Liver (tissue), 9 donors: ENCODE results near the gene IDI2. TPM values are rescaled to one million over a fixed set of nuclear protein-coding genes. Genes with fewer than 3 reads are reported as not detected.

ENCODE experiments used
- DNase-seq: peaks from one replicate; pipeline ENCODE4 v3.0.0-alpha.2; 2017; ENCODE audit warnings: low spot score
- H3K27ac ChIP-seq, 2 donors: one replicate each; pipeline ENCODE4 v1.7.0; 2013; ENCODE audit warnings: inconsistent platforms in 2 of 2, low read length in 2 of 2, control low read depth in 1 of 2, low read depth in 1 of 2, mild to moderate bottlenecking in 1 of 2
- H3K27me3 ChIP-seq, 4 donors: one replicate each; pipeline versions ENCODE4 v1.6.1 to v1.7.0; 2013; ENCODE audit warnings: low read length in 3 of 4, inconsistent platforms in 1 of 4, mild to moderate bottlenecking in 1 of 4, moderate library complexity in 1 of 4; ENCODE audit not compliant: control insufficient read depth in 4 of 4, insufficient read depth in 4 of 4
- H3K36me3 ChIP-seq, 4 donors: one replicate each; pipeline versions ENCODE4 v1.6.1 to v1.7.0; 2013; ENCODE audit warnings: low read length in 3 of 4, mild to moderate bottlenecking in 3 of 4, low read depth in 1 of 4, moderate library complexity in 1 of 4; ENCODE audit not compliant: control insufficient read depth in 4 of 4, insufficient read depth in 3 of 4
- H3K4me1 ChIP-seq, 4 donors: one replicate each; pipeline versions ENCODE4 v1.6.1 to v1.7.0; 2013; ENCODE audit warnings: low read length in 3 of 4, mild to moderate bottlenecking in 3 of 4, moderate library complexity in 1 of 4; ENCODE audit not compliant: control insufficient read depth in 4 of 4, insufficient read depth in 4 of 4
- H3K4me3 ChIP-seq, 3 donors: one replicate each; pipeline versions ENCODE4 v1.6.1 to v1.7.0; 2013; ENCODE audit warnings: low read length in 3 of 3, control low read depth in 1 of 3, low read depth in 1 of 3, mild to moderate bottlenecking in 1 of 3
- H3K9ac ChIP-seq, 2 donors: one replicate each; pipeline ENCODE4 v1.7.0; 2013; ENCODE audit warnings: low read length in 2 of 2, mild to moderate bottlenecking in 2 of 2, moderate library complexity in 2 of 2, control low read depth in 1 of 2, low read depth in 1 of 2
- H3K9me3 ChIP-seq, 4 donors: one replicate each; pipeline versions ENCODE4 v1.6.1 to v1.7.0; 2013; ENCODE audit warnings: low read length in 3 of 4; ENCODE audit not compliant: control insufficient read depth in 4 of 4
- ATF3 ChIP-seq: IDR thresholded peaks from 2 replicates; pipeline ENCODE4 v1.6.1; 2016; ENCODE audit warnings: antibody characterized with exemption
- CTCF ChIP-seq: fragments of 150-350 bp; IDR thresholded peaks from 2 replicates; pipeline ENCODE4 v1.5.1; 2017; ENCODE audit warnings: improper control_type of control experiment, low read depth, low read length; ENCODE audit not compliant: missing input control
- EGR1 ChIP-seq, 2 donors: IDR thresholded peaks; 2 replicates each; pipeline ENCODE4 v1.6.1; 2016 to 2018; ENCODE audit warnings: antibody characterized with exemption in 2 of 2, low read depth in 2 of 2
- FOXA1 ChIP-seq: IDR thresholded peaks from 2 replicates; pipeline ENCODE4 v1.6.1; 2016; ENCODE audit warnings: antibody characterized with exemption
- FOXA2 ChIP-seq: IDR thresholded peaks from 2 replicates; pipeline ENCODE4 v1.6.1; 2016; ENCODE audit warnings: antibody characterized with exemption
- HNF4A ChIP-seq, 2 donors: conservative IDR thresholded peaks; 2 replicates each; pipeline ENCODE4 v1.6.1; 2016; ENCODE audit warnings: antibody characterized with exemption in 2 of 2, mild to moderate bottlenecking in 2 of 2
- HNF4G ChIP-seq: IDR thresholded peaks from 2 replicates; pipeline ENCODE4 v1.6.1; 2016; ENCODE audit warnings: antibody characterized with exemption
- JUND ChIP-seq, 2 donors: IDR thresholded peaks; 2 replicates each; pipeline ENCODE4 v1.6.1; 2016; ENCODE audit warnings: antibody characterized with exemption in 2 of 2
- MAX ChIP-seq: IDR thresholded peaks from 2 replicates; pipeline ENCODE4 v1.6.1; 2016; ENCODE audit warnings: antibody characterized with exemption
- NR2F2 ChIP-seq: IDR thresholded peaks from 2 replicates; pipeline ENCODE4 v1.6.1; 2016; ENCODE audit warnings: antibody characterized with exemption
- RAD21 ChIP-seq, 2 donors: IDR thresholded peaks; 2 replicates each; pipeline ENCODE4 v1.6.1; 2016; ENCODE audit warnings: antibody characterized with exemption in 2 of 2, mild to moderate bottlenecking in 2 of 2
- REST ChIP-seq: IDR thresholded peaks from 2 replicates; pipeline ENCODE4 v1.6.1; 2016; ENCODE audit warnings: antibody characterized with exemption, mild to moderate bottlenecking
- RXRA ChIP-seq, 2 donors: IDR thresholded peaks; 2 replicates each; pipeline ENCODE4 v1.6.1; 2017 to 2018; ENCODE audit warnings: antibody characterized with exemption in 2 of 2, mild to moderate bottlenecking in 1 of 2
- SP1 ChIP-seq: IDR thresholded peaks from 2 replicates; pipeline ENCODE4 v1.6.1; 2018; ENCODE audit warnings: antibody characterized with exemption, mild to moderate bottlenecking
- TAF1 ChIP-seq: conservative IDR thresholded peaks from 2 replicates; pipeline ENCODE4 v1.6.1; 2016; ENCODE audit warnings: antibody characterized with exemption, mild to moderate bottlenecking
- YY1 ChIP-seq: IDR thresholded peaks from 2 replicates; pipeline ENCODE4 v1.6.1; 2016; ENCODE audit warnings: antibody characterized with exemption, mild to moderate bottlenecking
- WGBS: extraction: QIAGEN DNeasy Blood & Tissue Kit; methylation state at CpG from one replicate; pipeline ENCODE4 v1.1.7; 2013; 5-methylcytosine and 5-hydroxymethylcytosine counted together
- polyA plus RNA-seq, 2 donors: library from polyadenylated mRNA; stranded (reverse) in 1 of 2; unstranded in 1 of 2; fragments of 200-250 nt in 1 of 2; fragments of >200 nt in 1 of 2; fragmentation: Nextera tagmentation in 1 of 2; extraction: Ambion mirVana in 1 of 2; gene quantifications; one replicate each; pipeline versions ENCODE4 v1.2.1 to v1.2.3, GENCODE V29; 2013 to 2015
- total RNA-seq, 2 donors: library from RNA; depleted of rRNA; stranded (reverse); fragments of >200 nt; gene quantifications; one replicate each; pipeline ENCODE4 v1.2.3, GENCODE V29; 2014
- donor health status: healthy.
- donor health status: healthy.
- donor health status: healthy.
- donor health status: healthy.
- donor health status: healthy.

Gene IDI2
- total and polyA plus RNA-seq, 4 donors: not detected

- TF ChIP-seq RXRA (IDR thresholded peaks at IDR 0.05) (no peak), HNF4G (no peak)
Observed at GRCh38 chr10:992467-992866, 33.2 kb downstream of the IDI2 start (continued).

- 95% methylated on average over 6 of the region's 6 CpGs for WGBS
- H3K27me3 ChIP-seq: no peaks in the 10 kb centered on the region
- DNase-seq: no peak
- no peak overlapping the region for H3K4me3 ChIP-seq
- H3K27ac ChIP-seq: no peak overlapping the region
- peaks cover 0 to 25% (median 9%) of the 10 kb centered on the region in 4 donors for H3K36me3 ChIP-seq
- peaks cover 7 to 26% (median 16%) of the 10 kb centered on the region in 4 donors for H3K4me1 ChIP-seq
- TF ChIP-seq CTCF (no peak), TAF1 (no peak), REST (no peak), SP1 (no peak), EGR1 (IDR thresholded peaks at IDR 0.05; ENCODE audit: low read depth in 2 of 2) (no peak), YY1 (no peak), FOXA2 (no peak), ATF3 (no peak), JUND (IDR thresholded peaks at IDR 0.05) (no peak), HNF4G (no peak)
- H3K9me3 ChIP-seq: no peaks in the 10 kb centered on the region
- H3K9ac ChIP-seq: no peak overlapping the region
Observed at GRCh38 chr10:990808-991207, 34.9 kb downstream of the IDI2 start.

GRCh38 chr10:988667-989545 is 36.8 kb downstream of the IDI2 start:
- peak overlapping the region; percentile 69 to 99 (median 94) for H3K4me3 ChIP-seq
- H3K9ac ChIP-seq: peak overlapping the region; percentile 66 to 89
- no peak for DNase-seq
- H3K36me3 ChIP-seq: peaks cover 0 to 14% (median 4%) of the 10 kb centered on the region in 4 donors
- 31% methylated on average over 42 of the region's 42 CpGs for WGBS
- no peaks in the 10 kb centered on the region for H3K9me3 ChIP-seq
- H3K27ac ChIP-seq: peak overlapping the region; percentile 60 to 78
- H3K4me1 ChIP-seq: peaks cover 7 to 26% (median 16%) of the 10 kb centered on the region in 4 donors
- H3K27me3 ChIP-seq: no peaks in the 10 kb centered on the region
- TF ChIP-seq NR2F2 (no peak), RAD21 (IDR thresholded peaks at IDR 0.05) (no peak), TAF1 (no peak), ATF3 (no peak), MAX (no peak), FOXA2 (no peak), EGR1 (IDR thresholded peaks at IDR 0.05; ENCODE audit: low read depth in 2 of 2) (no peak), FOXA1 (no peak), REST (no peak), CTCF (no peak), YY1 (no peak), RXRA (IDR thresholded peaks at IDR 0.05) (no peak), SP1 (no peak), HNF4A (conservative IDR thresholded peaks at IDR 0.05) (no peak)
